ENCODE measurements around the gene TUBB2A. TPM values are rescaled to one million over a fixed set of nuclear protein-coding genes. Genes with fewer than 3 reads are reported as not detected.

TUBB2A gene
- total and polyA plus RNA-seq, 4 donors, result 10.8 to 53.5 (median 30.1) TPM

DNA sequence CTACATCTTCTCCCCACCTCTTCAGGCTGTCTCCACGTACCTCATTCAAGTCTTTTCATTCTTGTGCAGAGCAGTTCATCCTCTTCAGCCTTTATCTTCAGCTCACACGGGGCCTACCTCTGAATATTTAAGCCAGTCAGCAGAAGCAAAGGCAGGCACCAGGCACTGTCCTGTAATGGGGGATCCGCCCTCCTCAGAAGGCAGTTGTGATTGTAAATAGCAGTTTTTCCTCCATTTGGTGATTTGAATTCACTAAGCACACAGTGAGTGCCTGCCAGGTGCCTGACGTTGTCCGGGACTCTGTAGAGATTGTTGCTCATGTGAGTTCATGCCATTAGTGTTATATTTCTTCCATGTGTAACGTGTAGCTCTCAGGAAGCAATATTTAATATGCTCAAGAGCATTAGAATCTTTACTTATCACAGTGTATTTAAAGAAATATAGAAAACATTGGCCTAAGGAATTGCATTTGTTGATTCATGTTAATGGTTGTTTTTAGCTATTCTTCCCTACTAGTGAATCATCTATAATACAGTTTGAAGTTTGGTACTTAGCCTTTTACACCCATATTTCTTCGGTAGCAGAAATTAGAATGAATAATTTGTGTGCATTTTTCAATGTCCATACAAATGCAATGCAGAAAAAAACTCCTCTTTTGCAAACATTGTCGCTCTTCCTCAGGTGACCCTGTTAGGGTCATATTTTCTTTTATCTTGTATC is 20.9 kb downstream of the TUBB2A start:
- no peaks in the 10 kb centered on the region for H3K4me1 ChIP-seq (ENCODE audit: control insufficient read depth in 5 of 5, insufficient read depth in 5 of 5, low read length in 5 of 5)
- H3K27ac ChIP-seq (ENCODE audit: low read depth in 1 of 2, low read length in 1 of 2), result no peak overlapping the region
- WGBS, 2 donors, result 93 to 95% methylated on average over 8 of the region's 8 CpGs
- H3K9ac ChIP-seq (ENCODE audit: insufficient read depth in 1 of 2, low read length in 2 of 2), result no peak overlapping the region
- H3K9me3 ChIP-seq (ENCODE audit: control insufficient read depth in 4 of 4, insufficient read depth in 3 of 4, low read length in 3 of 4), result no peaks in the 10 kb centered on the region
- DNase-seq, result no peak
- TF ChIP-seq, protein P1, sequence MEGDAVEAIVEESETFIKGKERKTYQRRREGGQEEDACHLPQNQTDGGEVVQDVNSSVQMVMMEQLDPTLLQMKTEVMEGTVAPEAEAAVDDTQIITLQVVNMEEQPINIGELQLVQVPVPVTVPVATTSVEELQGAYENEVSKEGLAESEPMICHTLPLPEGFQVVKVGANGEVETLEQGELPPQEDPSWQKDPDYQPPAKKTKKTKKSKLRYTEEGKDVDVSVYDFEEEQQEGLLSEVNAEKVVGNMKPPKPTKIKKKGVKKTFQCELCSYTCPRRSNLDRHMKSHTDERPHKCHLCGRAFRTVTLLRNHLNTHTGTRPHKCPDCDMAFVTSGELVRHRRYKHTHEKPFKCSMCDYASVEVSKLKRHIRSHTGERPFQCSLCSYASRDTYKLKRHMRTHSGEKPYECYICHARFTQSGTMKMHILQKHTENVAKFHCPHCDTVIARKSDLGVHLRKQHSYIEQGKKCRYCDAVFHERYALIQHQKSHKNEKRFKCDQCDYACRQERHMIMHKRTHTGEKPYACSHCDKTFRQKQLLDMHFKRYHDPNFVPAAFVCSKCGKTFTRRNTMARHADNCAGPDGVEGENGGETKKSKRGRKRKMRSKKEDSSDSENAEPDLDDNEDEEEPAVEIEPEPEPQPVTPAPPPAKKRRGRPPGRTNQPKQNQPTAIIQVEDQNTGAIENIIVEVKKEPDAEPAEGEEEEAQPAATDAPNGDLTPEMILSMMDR (IDR thresholded peaks at IDR 0.05; ENCODE audit: control extremely low read depth, extremely low read depth), result no peak
- H3K36me3 ChIP-seq (ENCODE audit: control insufficient read depth in 4 of 4, insufficient read depth in 4 of 4, low read length in 4 of 4), result peaks cover 0 to 37% (median 8%) of the 10 kb centered on the region in 4 donors
- ATAC-seq (ENCODE audit: insufficient read depth, low FRiP score), result no peak
- no peaks in the 10 kb centered on the region for H3K27me3 ChIP-seq (ENCODE audit: control insufficient read depth in 3 of 3, insufficient read depth in 3 of 3, low read length in 2 of 3)
- no peak overlapping the region for H3K4me3 ChIP-seq

DNA sequence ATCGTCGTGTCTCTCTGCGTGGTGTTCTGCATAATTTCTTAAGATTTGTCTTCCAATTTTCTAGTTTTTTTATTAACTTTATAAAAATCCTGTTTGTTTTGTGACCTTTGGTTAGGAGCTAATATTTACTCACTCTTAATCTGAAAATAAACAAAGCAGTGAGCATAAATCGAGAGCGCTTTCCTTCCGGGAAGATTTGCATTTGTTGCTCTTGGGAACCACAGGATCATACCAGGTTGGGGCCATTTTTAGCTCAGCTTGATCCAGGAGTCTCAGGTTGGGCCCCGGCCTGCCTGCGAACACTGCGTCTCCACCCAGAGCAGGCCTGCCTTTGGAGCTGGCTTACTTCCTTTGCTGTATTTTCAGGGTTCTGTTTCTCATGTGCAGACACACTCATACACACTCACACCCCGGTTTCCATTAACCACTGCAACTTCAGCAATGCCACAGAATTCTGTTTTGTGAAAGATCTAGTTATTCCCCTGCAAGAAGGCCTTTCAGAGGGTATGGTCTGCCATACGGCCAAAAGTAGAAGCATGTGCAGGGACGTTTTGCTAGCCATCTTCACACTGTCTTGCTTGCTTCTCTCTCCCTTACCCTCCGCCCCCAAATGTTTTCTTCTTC is 21.6 kb downstream of the TUBB2A start:
- TF ChIP-seq, protein P1 (IDR thresholded peaks at IDR 0.05; ENCODE audit: control extremely low read depth, extremely low read depth), result no peak
- DNase-seq (no peak), ATAC-seq (ENCODE audit: insufficient read depth, low FRiP score) (no peak)
- Histone ChIP-seq H3K27me3 (ENCODE audit: control insufficient read depth in 3 of 3, insufficient read depth in 3 of 3, low read length in 2 of 3) (no peaks in the 10 kb centered on the region), H3K36me3 (ENCODE audit: control insufficient read depth in 4 of 4, insufficient read depth in 4 of 4, low read length in 4 of 4) (peaks cover 0 to 37% (median 11%) of the 10 kb centered on the region in 4 donors), H3K27ac (ENCODE audit: low read depth in 1 of 2, low read length in 1 of 2) (no peak overlapping the region), H3K9ac (ENCODE audit: insufficient read depth in 1 of 2, low read length in 2 of 2) (no peak overlapping the region), H3K9me3 (ENCODE audit: control insufficient read depth in 4 of 4, insufficient read depth in 3 of 4, low read length in 3 of 4) (no peaks in the 10 kb centered on the region), H3K4me3 (no peak overlapping the region), H3K4me1 (ENCODE audit: control insufficient read depth in 5 of 5, insufficient read depth in 5 of 5, low read length in 5 of 5) (no peaks in the 10 kb centered on the region)
- WGBS, 2 donors, result 87 to 92% methylated on average over 13 of the region's 13 CpGs

DNA sequence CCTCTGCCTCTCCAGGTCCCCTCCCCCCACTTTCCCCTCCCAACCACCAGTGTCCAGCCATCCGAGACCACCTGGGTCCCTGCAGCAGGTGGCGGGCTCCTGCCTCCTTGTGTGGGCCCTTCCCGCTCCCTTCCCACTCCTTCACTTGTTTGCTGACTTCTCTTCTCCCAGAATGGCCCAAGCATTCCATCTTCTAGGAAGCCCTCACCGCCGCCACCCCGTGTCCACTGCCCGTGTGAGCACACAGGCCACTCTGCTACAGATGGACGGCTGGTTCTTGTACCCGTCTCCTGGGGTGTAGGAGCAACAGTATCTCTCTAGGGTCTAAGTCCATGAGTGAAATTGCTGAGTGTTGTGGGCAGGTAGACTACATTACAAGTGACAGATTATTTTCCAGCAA is 23.8 kb downstream of the TUBB2A start:
- ATAC-seq (ENCODE audit: insufficient read depth, low FRiP score) (no peak), DNase-seq (no peak)
- no peaks in the 10 kb centered on the region for H3K4me1 ChIP-seq (ENCODE audit: control insufficient read depth in 5 of 5, insufficient read depth in 5 of 5, low read length in 5 of 5)
- no peak overlapping the region for H3K9ac ChIP-seq (ENCODE audit: insufficient read depth in 1 of 2, low read length in 2 of 2)
- H3K4me3 ChIP-seq, result no peak overlapping the region
- no peaks in the 10 kb centered on the region for H3K27me3 ChIP-seq (ENCODE audit: control insufficient read depth in 3 of 3, insufficient read depth in 3 of 3, low read length in 2 of 3)
- no peaks in the 10 kb centered on the region for H3K9me3 ChIP-seq (ENCODE audit: control insufficient read depth in 4 of 4, insufficient read depth in 3 of 4, low read length in 3 of 4)
- WGBS, 2 donors, result 94% methylated on average over 9 of the region's 9 CpGs
- peaks cover 0 to 45% (median 16%) of the 10 kb centered on the region in 4 donors for H3K36me3 ChIP-seq (ENCODE audit: control insufficient read depth in 4 of 4, insufficient read depth in 4 of 4, low read length in 4 of 4)
- TF ChIP-seq, protein P1 (IDR thresholded peaks at IDR 0.05; ENCODE audit: control extremely low read depth, extremely low read depth), result no peak
- no peak overlapping the region for H3K27ac ChIP-seq (ENCODE audit: low read depth in 1 of 2, low read length in 1 of 2)
